IMR-90 (cell line): ENCODE results near the gene S1PR5. TPM values are rescaled to one million over a fixed set of nuclear protein-coding genes. Genes with fewer than 3 reads are reported as not detected.

ENCODE experiments used
- CEBPB ChIP-seq: IDR thresholded peaks from 2 replicates; pipeline ENCODE4 v1.6.1; 2012; ENCODE audit warnings: low read depth, low read length, improper control_type of control experiment
- MAFK ChIP-seq: IDR thresholded peaks from 2 replicates; pipeline ENCODE4 v1.6.1; 2012; ENCODE audit warnings: low read depth, low read length, improper control_type of control experiment
- POLR2A ChIP-seq: IDR thresholded peaks from 2 replicates; pipeline ENCODE4 v1.6.1; 2012; ENCODE audit warnings: mild to moderate bottlenecking, low read depth, low read length
- RCOR1 ChIP-seq: IDR thresholded peaks from 2 replicates; pipeline ENCODE4 v1.6.1; 2012; ENCODE audit warnings: mild to moderate bottlenecking, low read length, improper control_type of control experiment; ENCODE audit not compliant: insufficient replicate concordance
- polyA plus RNA-seq, 3 experiments: library from polyadenylated mRNA; depleted of rRNA; stranded (reverse); fragments of >200 nt; gene quantifications; 2 replicates each; pipeline ENCODE4 v1.2.3, GENCODE V29; 2012; ENCODE audit warnings: low replicate concordance in 1 of 3
- total RNA-seq: library from RNA; depleted of rRNA; stranded (reverse); fragments of >200 nt; gene quantifications from 2 replicates; pipeline ENCODE4 v1.2.3, GENCODE V29; 2012
- TF ChIP-seq, protein P1 (sequence below): fragments of 150-350 bp; IDR thresholded peaks from 2 replicates; pipeline ENCODE4 v1.6.1; 2017; ENCODE audit warnings: mild to moderate bottlenecking, antibody characterized with exemption, low read length, low read depth

S1PR5 gene
- total and polyA plus RNA-seq, 2 of the 4 experiments (the other 2 are of a cell fraction), result 0.36 to 0.55 TPM

- TF ChIP-seq, protein P1, sequence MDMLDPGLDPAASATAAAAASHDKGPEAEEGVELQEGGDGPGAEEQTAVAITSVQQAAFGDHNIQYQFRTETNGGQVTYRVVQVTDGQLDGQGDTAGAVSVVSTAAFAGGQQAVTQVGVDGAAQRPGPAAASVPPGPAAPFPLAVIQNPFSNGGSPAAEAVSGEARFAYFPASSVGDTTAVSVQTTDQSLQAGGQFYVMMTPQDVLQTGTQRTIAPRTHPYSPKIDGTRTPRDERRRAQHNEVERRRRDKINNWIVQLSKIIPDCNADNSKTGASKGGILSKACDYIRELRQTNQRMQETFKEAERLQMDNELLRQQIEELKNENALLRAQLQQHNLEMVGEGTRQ, result no peak
- no peak for TF ChIP-seq POLR2A
- peak; percentile 24; the same call in 1 of the 2 replicates for TF ChIP-seq CEBPB
- no peak for TF ChIP-seq RCOR1
- no peak for TF ChIP-seq MAFK
Observed at GRCh38 chr19:10503002-10503789, 14.1 kb downstream of the S1PR5 start, which contains the start of gene KEAP1 (continued).
